GM12872 (cell line): ENCODE data around the gene EML4.

Source experiments
- CTCF ChIP-seq: IDR thresholded peaks from 3 replicates; pipeline ENCODE4 v1.5.1; 2011; ENCODE audit warnings: low read depth, mild to moderate bottlenecking, low read length, moderate library complexity; ENCODE audit not compliant: insufficient read depth

EML4 gene

GRCh38 chr2:42217307-42217706 is 48.2 kb downstream of the EML4 start:
- no peak for TF ChIP-seq CTCF

- TF ChIP-seq CTCF: no peak
Measured at GRCh38 chr2:42217914-42218313, 48.8 kb downstream of the EML4 start.

- no peak for TF ChIP-seq CTCF
Measured at GRCh38 chr2:42218712-42219111, 49.6 kb downstream of the EML4 start.

GRCh38 chr2:42219160-42219559 is 50.0 kb downstream of the EML4 start:
- TF ChIP-seq CTCF: no peak

GRCh38 chr2:42220566-42220965 is 51.4 kb downstream of the EML4 start:
- no peak for TF ChIP-seq CTCF

GRCh38 chr2:42223067-42223854 is 54.1 kb downstream of the EML4 start:
- TF ChIP-seq CTCF: no peak

GRCh38 chr2:42223855-42224268 is 54.7 kb downstream of the EML4 start:
- TF ChIP-seq CTCF: no peak
